Measurements from ENCODE around the gene ZNRD2. TPM values are rescaled to one million over a fixed set of nuclear protein-coding genes. Genes with fewer than 3 reads are reported as not detected.

ZNRD2 gene
- total RNA-seq, 1 experiment from 2014 or later, result 70.9 TPM

GRCh38 chr11:65590240-65590738 lies 20.0 kb downstream of the ZNRD2 start:
- POLR2A ChIA-PET, result interaction anchor here (0.9 kb wide), 1 partner anchor 49 kb away, joined by 3 read pairs; no protein-coding TSS in a partner anchor
- no peak for ATAC-seq
- Mint-ChIP-seq H3K36me3 (no peaks in the 10 kb centered on the region), H3K4me3 (no peak overlapping the region; the same call in 1 of the 2 replicates), H3K27ac (no peak overlapping the region), H3K27me3 (ENCODE audit: low read depth) (peaks cover 74% of the 10 kb centered on the region), H3K9me3 (no peaks in the 10 kb centered on the region), H3K4me1 (peaks cover 32% of the 10 kb centered on the region)
- CTCF ChIA-PET, result interaction anchor here (1.2 to 13.8 kb wide), 8 partner anchors 15 to 261 kb away, joined by 4 to 311 read pairs (median 30); partner anchors contain the start of genes EHBP1L1, FAM89B, LTBP3 and MAP3K11
- no peak for DNase-seq (ENCODE audit: low spot score)
- TF ChIP-seq ARID4B (CRISPR knock-in tag; IDR thresholded peaks at IDR 0.05; ENCODE audit: borderline replicate concordance), result no peak
- no peak for TF ChIP-seq FOXP1 (CRISPR knock-in tag; IDR thresholded peaks at IDR 0.05; ENCODE audit: borderline replicate concordance)
- TF ChIP-seq MYBL2 (CRISPR knock-in tag; IDR thresholded peaks at IDR 0.05), result no peak
- no peak for TF ChIP-seq RELA (CRISPR knock-in tag; IDR thresholded peaks at IDR 0.05; ENCODE audit: borderline replicate concordance)
- TF ChIP-seq ZNF121 (CRISPR knock-in tag; IDR thresholded peaks at IDR 0.05), result no peak
- no peak for TF ChIP-seq TCF7 (CRISPR knock-in tag; IDR thresholded peaks at IDR 0.05; ENCODE audit: low read depth)
- TF ChIP-seq ZMAT4 (CRISPR knock-in tag; IDR thresholded peaks at IDR 0.05), result no peak
- no peak for TF ChIP-seq ETV6 (CRISPR knock-in tag; IDR thresholded peaks at IDR 0.05)
- no peak for TF ChIP-seq PREB (CRISPR knock-in tag; IDR thresholded peaks at IDR 0.05; ENCODE audit: borderline replicate concordance)
- no peak for TF ChIP-seq SMAD4 (CRISPR knock-in tag; IDR thresholded peaks at IDR 0.05)

- H3K4me3 Mint-ChIP-seq, result peak overlapping the region; percentile 65
- no peaks in the 10 kb centered on the region for H3K9me3 Mint-ChIP-seq
- peaks cover 28% of the 10 kb centered on the region for H3K4me1 Mint-ChIP-seq
- CTCF ChIA-PET, result interaction anchor here (0.7 to 13.8 kb wide), 32 partner anchors 8 to 690 kb away, joined by 3 to 311 read pairs (median 6); partner anchors contain the start of genes AP5B1, CCDC85B, CFL1 and EHBP1L1
- peak; percentile 69 for ATAC-seq
- H3K27ac Mint-ChIP-seq, result no peak overlapping the region
- POLR2A ChIA-PET, result interaction anchor here (0.7 to 2.0 kb wide), 10 partner anchors 15 to 259 kb away, joined by 3 to 7 read pairs (median 4); partner anchors contain the start of genes PCNX3 and SIPA1
- H3K36me3 Mint-ChIP-seq, result no peaks in the 10 kb centered on the region
- peaks cover 55% of the 10 kb centered on the region for H3K27me3 Mint-ChIP-seq (ENCODE audit: low read depth)
- DNase-seq (ENCODE audit: low spot score), result peak; percentile 79
- TF ChIP-seq RELA (CRISPR knock-in tag; IDR thresholded peaks at IDR 0.05; ENCODE audit: borderline replicate concordance) (peak; percentile 70; the same call in 1 of the 2 replicates), NFE2L1 (CRISPR knock-in tag; IDR thresholded peaks at IDR 0.05) (no peak), PRDM15 (CRISPR knock-in tag; IDR thresholded peaks at IDR 0.05) (peak; percentile 52), MAX (CRISPR knock-in tag; IDR thresholded peaks at IDR 0.05) (0 out of 2 replicates have a peak, but pooled peaks have one; percentile 18), ARID4B (CRISPR knock-in tag; IDR thresholded peaks at IDR 0.05; ENCODE audit: borderline replicate concordance) (peak; percentile 36; the same call in 1 of the 2 replicates), CTCF (IDR thresholded peaks at IDR 0.05) (peak; percentile 20; the same call in 1 of the 2 replicates)
Observed at GRCh38 chr11:65591939-65592857, 21.9 kb downstream of the ZNRD2 start.
